Measurements from ENCODE around the gene GRIA3.
A peak's percentile ranks its signal among the peaks of the same experiment; 100 is the strongest.

GRCh38 chrX:123203772-123204171 lies 19.7 kb downstream of the GRIA3 start:
- no peak for TF ChIP-seq EZH2 (IDR thresholded peaks at IDR 0.05; ENCODE audit: borderline replicate concordance, low read length)
- peak; percentile 9; the same call in 1 of the 2 replicates for TF ChIP-seq CTCF (IDR thresholded peaks at IDR 0.05; ENCODE audit: low read length)
